HepG2 (cell line): ENCODE results near the gene AP4M1. TPM values are rescaled to one million over a fixed set of nuclear protein-coding genes. Genes with fewer than 3 reads are reported as not detected.

ENCODE experiments used
- ATF4 ChIP-seq, 2 experiments: fragments of 450-650 bp in 1 of 2; sonication (generic) in 1 of 2; formaldehyde crosslinking; IDR thresholded peaks; 2 replicates each; pipeline versions ENCODE4 v1.5.0 to v1.8.0; 2020 to 2022; ENCODE audit warnings: mild to moderate bottlenecking in 1 of 2, missing genetic modification reagents in 1 of 2
- BRD4 ChIP-seq: sonication (generic); formaldehyde crosslinking; IDR thresholded peaks from 2 replicates; pipeline ENCODE4 v1.4.0; 2020; ENCODE audit warnings: missing genetic modification reagents
- CEBPB ChIP-seq: IDR thresholded peaks from 2 replicates; pipeline ENCODE4 v1.6.1; 2011; ENCODE audit warnings: low read depth, low read length, improper control_type of control experiment, borderline replicate concordance
- DMAP1 ChIP-seq: IDR thresholded peaks from 2 replicates; pipeline ENCODE4 v1.6.1; 2016
- FOSL1 ChIP-seq: sonication (generic); formaldehyde crosslinking; IDR thresholded peaks from 2 replicates; pipeline ENCODE4 v1.9.0; 2021; ENCODE audit warnings: missing genetic modification reagents, borderline replicate concordance
- NR1H2 ChIP-seq: sonication (generic); formaldehyde crosslinking; IDR thresholded peaks from 2 replicates; pipeline ENCODE4 v1.8.1; 2022; ENCODE audit warnings: low read depth, missing genetic modification reagents, borderline replicate concordance
- PHF8 ChIP-seq: sonication (generic); formaldehyde crosslinking; IDR thresholded peaks from 2 replicates; pipeline ENCODE4 v1.5.0; 2020; ENCODE audit warnings: missing genetic modification reagents
- PTBP1 ChIP-seq: fragments of 200-400 bp; formaldehyde crosslinking; IDR thresholded peaks from 2 replicates; pipeline ENCODE4 v1.6.1; 2018; ENCODE audit warnings: low read length, low read depth; ENCODE audit not compliant: poor library complexity, severe bottlenecking
- RFX3 ChIP-seq: IDR thresholded peaks from 2 replicates; pipeline ENCODE4 v1.6.1; 2016; ENCODE audit warnings: missing biosample characterization, missing genetic modification reagents
- TCF7L2 ChIP-seq: IDR thresholded peaks from 2 replicates; pipeline ENCODE4 v1.6.1; 2011; ENCODE audit warnings: mild to moderate bottlenecking, low read depth, low read length, moderate library complexity
- THAP11 ChIP-seq: IDR thresholded peaks from 2 replicates; pipeline ENCODE4 v1.6.1; 2016; ENCODE audit warnings: missing biosample characterization, missing genetic modification reagents
- THAP9 ChIP-seq: sonication (generic); formaldehyde crosslinking; IDR thresholded peaks from 2 replicates; pipeline ENCODE4; 2020; ENCODE audit warnings: missing genetic modification reagents, mild to moderate bottlenecking, borderline replicate concordance
- ZBTB8A ChIP-seq: sonication (generic); formaldehyde crosslinking; IDR thresholded peaks from 2 replicates; pipeline ENCODE4 v1.4.0; 2020; ENCODE audit warnings: mild to moderate bottlenecking, low read depth, missing genetic modification reagents, borderline replicate concordance
- ZNF646 ChIP-seq: sonication (generic); formaldehyde crosslinking; IDR thresholded peaks from 2 replicates; pipeline ENCODE4 v1.9.0; 2021; ENCODE audit warnings: mild to moderate bottlenecking, missing genetic modification reagents
- ZNF816 ChIP-seq: sonication (generic); formaldehyde crosslinking; IDR thresholded peaks from 2 replicates; pipeline ENCODE4 v1.8.0; 2022; ENCODE audit warnings: missing genetic modification reagents, mild to moderate bottlenecking, borderline replicate concordance
- ZSCAN9 ChIP-seq: IDR thresholded peaks from 2 replicates; pipeline ENCODE4 v1.6.1; 2016; ENCODE audit warnings: borderline replicate concordance
- polyA plus RNA-seq, 8 experiments: library from polyadenylated mRNA; depleted of rRNA in 3 of 8; stranded (reverse) in 7 of 8; unstranded in 1 of 8; fragments of >200 nt; fragmentation: Illumina TruSeq in 4 of 8; extraction: Trizol in 4 of 8; gene quantifications; 2 replicates each; pipeline versions ENCODE4 v1.2.1 to v1.2.3, GENCODE V29; 2011 to 2016; ENCODE audit warnings: low read depth in 4 of 8, missing spikeins in 1 of 8, mixed read lengths in 1 of 8; ENCODE audit not compliant: insufficient read depth in 1 of 8
- total RNA-seq, 5 experiments: library from RNA; depleted of rRNA; stranded (reverse); fragments of >200 nt; fragmentation: Illumina TruSeq; extraction: Trizol; gene quantifications; 2 replicates each; pipeline ENCODE4 v1.2.3, GENCODE V29; 2016; ENCODE audit warnings: low read depth in 1 of 5
- TF ChIP-seq, protein P1 (sequence below): IDR thresholded peaks from 2 replicates; pipeline ENCODE4 v1.6.1; 2018; ENCODE audit warnings: missing genetic modification reagents

The AP4M1 gene
- total and polyA plus RNA-seq, 2 of the 13 experiments (the other 11 are each of a cell fraction or from before 2014, with no cell fraction given) = 6.3 to 9.7 TPM

- TF ChIP-seq THAP11 (CRISPR knock-in tag) (0 out of 2 replicates have a peak, but pooled peaks have one; percentile 29), RFX3 (CRISPR knock-in tag) (no peak), ZNF646 (CRISPR knock-in tag) (no peak), ZNF816 (no peak), FOSL1 (CRISPR knock-in tag) (no peak), BRD4 (CRISPR knock-in tag) (no peak), ATF4 (CRISPR knock-in tag; IDR thresholded peaks at IDR 0.05) (peak in 1 of 2 experiments; percentile 84; a peak in 2 of 4 replicates), THAP9 (CRISPR knock-in tag) (no peak), PHF8 (0 out of 2 replicates have a peak, but pooled peaks have one; percentile 16), NR1H2 (no peak), ZSCAN9 (CRISPR knock-in tag) (no peak), PTBP1 (peak; percentile 32), CEBPB (peak; percentile 92), DMAP1 (CRISPR knock-in tag) (0 out of 2 replicates have a peak, but pooled peaks have one; percentile 44), ZBTB8A (CRISPR knock-in tag) (no peak), TCF7L2 (no peak)
- TF ChIP-seq, protein P1, sequence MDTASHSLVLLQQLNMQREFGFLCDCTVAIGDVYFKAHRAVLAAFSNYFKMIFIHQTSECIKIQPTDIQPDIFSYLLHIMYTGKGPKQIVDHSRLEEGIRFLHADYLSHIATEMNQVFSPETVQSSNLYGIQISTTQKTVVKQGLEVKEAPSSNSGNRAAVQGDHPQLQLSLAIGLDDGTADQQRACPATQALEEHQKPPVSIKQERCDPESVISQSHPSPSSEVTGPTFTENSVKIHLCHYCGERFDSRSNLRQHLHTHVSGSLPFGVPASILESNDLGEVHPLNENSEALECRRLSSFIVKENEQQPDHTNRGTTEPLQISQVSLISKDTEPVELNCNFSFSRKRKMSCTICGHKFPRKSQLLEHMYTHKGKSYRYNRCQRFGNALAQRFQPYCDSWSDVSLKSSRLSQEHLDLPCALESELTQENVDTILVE = no peak
These were observed 29.4 kb downstream of the AP4M1 start (continued) for GRCh38 chr7:100130608-100131453.
